NCI-H526 treated with DMSO at 0.1 percent for 48 hours (cell line): Measurements from ENCODE around the gene ATP5F1D.

Source experiments
- DNase-seq: peaks from one replicate; lab custom pipeline; 2025; lab: John Stamatoyannopoulos, UW

ATP5F1D gene

DNA sequence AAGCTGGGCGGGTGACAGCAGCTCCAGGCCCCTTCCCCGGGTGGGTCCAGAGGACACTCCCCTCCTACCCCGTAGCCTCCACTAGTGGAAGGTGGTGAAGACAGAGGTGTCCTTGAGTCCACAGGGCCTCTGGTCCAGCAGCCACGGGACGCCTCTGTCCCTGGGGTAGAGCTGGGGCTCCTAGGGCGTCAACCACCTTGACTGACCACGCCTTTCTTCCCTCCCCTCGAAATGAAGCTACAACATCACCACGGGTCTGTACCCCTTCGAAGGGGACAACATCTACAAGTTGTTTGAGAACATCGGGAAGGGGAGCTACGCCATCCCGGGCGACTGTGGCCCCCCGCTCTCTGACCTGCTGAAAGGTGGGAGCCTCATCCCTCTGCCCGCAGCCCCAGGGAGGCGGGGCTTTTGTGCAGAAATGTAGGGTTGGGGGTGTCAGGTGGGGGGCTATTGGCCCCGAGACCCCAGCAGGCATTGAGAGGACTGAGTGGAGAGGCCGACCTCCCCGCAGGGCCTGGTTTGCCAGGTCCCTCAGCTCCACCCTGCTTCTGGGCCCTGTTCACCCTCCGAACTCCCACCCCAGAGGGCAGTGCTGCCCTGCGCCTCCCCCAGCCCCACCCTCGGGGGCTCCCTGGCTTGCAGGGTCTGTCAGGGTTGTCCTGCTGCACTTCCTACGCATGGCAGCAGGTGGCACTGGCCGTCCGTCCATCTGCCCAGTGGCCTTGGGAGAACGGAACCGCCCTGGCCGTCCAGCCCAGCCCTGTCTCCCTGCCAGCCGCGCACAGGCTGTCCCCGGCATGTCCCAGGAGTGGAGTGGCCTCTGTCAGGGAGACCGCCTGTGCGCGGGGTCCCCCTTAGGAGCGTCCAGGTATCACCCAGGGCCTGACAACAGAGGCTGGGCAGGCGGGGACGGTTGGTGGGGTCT, 20.3 kb upstream of the ATP5F1D start:
- no peak for DNase-seq

DNA sequence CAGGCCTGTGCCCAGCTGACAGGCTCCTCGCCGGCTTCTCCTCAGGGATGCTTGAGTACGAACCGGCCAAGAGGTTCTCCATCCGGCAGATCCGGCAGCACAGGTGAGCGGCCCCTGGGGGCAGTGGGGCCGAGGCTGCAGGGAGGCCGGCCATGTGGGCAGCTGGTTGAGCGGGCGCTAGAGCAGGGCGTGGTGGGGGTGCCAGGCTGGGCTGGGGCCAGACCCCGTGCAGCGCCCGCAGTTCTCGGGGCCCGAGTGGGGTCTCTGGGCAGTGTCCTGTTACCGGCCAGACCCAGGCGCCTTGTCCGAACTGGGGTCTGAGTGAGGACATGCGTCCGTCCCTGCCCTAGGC, 19.7 kb upstream of the ATP5F1D start:
- DNase-seq = no peak

DNA sequence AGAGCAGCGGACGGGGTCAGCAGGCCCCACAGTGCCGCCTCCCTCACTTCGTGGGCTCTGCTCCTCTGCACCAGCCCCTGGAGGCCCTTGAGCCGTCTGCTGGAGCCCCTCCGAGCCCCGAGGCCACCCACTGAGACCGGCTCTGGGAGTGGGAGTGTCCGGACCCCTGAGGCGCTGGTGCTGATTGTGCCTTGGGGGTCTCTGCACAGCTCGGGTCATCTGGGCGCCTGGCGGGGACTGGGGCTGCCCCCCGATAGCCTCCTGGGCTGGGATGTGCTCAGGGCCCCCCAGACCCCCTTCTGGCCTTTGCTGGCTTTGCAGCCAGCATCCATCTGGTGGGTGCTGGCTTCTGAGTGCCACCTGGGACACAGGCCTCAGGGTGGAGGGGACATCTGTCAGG, 19.2 kb upstream of the ATP5F1D start:
- no peak for DNase-seq

DNA sequence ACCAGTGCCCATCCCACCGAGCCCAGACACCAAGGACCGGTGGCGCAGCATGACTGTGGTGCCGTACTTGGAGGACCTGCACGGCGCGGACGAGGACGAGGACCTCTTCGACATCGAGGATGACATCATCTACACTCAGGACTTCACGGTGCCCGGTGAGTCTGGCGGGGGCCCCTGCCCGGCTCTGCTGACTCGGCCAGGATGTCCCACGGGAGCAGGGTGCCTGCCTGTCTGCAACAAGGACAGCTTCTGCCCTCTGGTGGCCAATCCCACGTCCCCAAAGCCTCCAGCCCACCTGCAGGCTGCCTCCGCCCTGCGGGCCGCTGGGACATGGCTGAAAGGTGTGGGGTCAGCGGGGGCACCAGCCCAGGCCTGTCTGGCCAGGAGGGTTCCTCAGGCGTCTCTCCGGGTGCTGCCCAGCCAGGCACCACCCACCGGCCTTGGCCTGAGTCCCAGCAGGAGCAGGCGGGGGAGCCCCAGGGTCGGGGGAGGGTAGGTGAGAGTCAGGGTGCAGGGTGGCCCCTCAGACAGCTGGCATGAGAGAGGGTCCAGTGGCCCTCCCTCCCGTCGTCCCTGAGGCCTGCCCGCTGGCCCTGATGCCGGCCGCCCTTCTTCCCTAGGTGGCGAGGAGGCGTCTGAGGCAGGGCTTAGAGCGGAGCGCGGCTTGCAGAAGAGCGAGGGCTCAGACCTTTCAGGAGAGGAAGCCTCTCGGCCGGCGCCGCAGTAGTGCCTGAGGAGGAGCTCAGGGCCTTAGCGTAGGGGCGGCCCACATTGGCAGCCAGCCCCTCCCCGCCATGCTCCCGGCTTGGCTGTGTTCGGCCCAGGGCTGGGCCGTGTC, 18.3 kb upstream of the ATP5F1D start:
- DNase-seq = no peak

DNA sequence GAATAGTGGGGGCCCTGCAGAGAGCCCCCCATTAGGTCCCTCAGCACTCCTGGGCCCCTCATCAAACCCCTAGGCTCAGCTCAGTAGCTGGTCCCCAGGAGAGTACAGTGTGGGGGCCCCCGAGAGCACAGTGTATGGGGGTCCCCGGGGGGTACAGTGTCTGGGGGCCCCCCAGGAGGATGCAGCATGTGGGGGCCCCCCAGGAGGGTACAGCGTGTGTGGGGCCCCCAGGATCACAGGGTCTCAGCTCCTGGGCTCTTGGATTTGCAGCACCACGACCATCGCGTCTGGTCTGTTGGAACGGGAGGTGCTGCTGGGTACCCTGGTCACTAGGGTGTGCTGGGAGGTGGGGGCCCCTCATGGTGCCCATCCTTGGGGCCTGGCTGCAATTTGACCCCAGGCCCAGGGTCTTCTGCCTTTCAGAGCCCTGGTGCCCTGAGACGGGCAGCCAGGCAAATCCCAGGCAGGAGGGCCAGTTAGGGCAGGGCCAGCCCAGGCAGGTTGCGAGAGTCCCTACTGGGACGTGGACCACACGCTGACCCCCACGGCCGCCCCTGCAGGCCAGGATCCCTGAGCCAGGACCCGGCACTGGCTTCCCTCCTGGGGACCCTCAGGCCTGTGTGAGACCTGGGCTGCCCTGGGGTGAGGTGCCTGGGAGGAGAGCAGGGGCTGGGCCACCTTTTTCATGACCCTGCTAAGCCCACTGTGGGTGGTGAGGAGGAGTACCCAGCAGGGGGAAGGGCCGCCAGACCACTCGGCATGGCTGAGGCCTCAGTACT, 17.3 kb upstream of the ATP5F1D start:
- no peak for DNase-seq

DNA sequence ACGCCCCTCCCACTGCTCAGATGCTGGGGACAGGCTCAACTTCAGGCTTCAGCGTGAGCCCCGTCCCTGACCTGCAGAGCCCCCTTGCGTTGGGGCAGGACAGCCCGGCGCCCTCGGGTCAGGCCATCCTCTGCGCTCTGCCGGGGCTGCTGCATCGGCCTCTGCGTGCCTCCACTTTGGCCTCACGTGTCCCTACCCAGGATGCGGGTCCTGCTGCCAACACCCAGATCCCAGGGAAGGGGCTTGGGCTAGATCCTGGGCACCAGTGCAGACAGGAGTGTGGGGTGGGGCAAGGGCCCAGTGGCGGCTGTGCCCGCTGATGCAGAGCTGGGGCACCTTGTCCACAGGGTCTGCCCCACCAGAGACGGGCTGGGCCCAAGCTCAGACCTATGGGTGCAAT, 16.7 kb upstream of the ATP5F1D start:
- DNase-seq = no peak

DNA sequence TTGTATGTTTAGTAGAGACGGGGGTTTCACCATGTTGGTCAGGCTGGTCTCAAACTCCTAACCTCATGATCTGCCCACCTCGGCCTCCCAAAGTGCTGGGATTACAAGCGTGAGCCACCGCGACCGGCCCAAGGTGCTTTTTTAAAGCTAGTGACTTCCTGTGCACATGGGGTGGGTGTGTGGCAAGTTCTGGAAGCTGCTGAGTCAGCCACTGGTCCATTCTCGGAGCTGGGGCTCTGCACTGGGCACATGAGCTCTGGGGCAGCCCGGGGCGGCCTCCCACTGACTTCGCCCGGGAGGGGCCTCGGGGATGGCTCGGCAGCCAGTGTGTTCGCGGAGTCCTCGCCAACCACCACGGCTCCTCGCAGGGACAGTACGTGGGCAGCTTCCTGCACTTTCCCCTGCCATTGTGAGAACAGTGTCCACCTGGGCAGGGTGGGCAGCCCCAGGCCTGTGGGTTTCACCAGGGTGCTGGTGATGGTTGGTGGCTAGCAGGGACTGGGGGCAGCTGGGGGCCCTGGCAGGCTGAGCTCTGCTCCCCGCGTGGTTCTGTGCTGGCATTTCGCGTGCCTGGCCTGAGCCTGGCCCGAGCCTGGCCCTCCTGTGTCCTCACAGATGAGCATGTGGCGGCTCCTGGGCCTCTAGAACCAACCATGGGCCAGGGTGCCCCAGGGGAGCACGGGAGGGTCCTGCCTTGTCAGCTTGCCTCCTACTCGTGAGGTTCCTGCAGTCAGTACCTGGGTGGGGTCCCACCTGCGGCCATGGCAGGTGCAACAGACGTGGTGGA, 15.9 kb upstream of the ATP5F1D start:
- no peak for DNase-seq

DNA sequence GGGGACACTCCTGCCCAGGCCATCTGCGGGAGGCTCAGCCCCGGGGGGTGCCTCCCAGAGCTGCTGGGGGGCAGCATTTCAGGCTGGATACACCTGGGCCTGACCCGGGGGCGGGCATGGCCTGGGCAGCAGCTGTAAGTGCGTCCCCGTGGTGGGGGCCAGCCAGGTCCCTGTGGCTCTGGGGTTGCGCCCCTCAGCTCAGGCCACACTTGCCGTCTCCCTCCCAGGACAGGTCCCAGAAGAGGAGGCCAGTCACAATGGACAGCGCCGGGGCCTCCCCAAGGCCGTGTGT, 15.4 kb upstream of the ATP5F1D start:
- no peak for DNase-seq

DNA sequence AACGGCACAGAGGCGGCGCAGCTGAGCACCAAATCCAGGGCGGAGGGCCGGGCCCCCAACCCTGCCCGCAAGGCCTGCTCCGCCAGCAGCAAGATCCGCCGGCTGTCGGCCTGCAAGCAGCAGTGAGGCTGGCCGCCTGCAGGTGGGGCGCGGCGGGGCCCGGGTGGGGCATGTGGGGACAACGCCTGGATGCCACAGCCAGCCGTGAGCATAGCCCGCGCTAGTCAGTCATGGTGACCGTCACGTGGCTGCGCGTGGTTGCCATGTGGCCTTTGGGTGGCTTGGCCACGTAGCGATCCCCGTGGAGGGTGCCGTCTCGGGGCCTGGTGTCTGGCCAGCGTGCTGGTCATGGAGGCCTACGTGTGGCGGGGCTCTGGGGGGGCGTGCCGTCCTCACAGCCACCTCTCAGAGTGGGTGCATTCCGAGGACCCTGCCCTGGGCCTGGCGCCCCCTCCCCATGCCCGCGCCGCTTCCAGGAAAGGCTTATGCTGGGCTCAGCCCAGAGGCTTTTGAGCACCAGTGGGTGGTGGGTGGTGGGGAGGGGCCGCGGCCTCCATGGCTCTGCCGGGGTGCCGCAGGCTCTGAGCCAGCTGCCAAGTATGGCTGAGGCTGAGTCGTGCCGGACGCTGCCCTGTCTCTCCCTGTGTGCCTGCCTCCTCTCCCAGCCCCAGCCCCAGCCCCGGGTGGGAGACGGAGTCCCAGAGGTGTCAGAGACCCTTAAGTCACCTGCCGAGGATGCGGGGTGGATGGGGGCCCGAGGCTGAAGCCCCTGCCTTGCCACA, 14.8 kb upstream of the ATP5F1D start:
- no peak for DNase-seq

DNA sequence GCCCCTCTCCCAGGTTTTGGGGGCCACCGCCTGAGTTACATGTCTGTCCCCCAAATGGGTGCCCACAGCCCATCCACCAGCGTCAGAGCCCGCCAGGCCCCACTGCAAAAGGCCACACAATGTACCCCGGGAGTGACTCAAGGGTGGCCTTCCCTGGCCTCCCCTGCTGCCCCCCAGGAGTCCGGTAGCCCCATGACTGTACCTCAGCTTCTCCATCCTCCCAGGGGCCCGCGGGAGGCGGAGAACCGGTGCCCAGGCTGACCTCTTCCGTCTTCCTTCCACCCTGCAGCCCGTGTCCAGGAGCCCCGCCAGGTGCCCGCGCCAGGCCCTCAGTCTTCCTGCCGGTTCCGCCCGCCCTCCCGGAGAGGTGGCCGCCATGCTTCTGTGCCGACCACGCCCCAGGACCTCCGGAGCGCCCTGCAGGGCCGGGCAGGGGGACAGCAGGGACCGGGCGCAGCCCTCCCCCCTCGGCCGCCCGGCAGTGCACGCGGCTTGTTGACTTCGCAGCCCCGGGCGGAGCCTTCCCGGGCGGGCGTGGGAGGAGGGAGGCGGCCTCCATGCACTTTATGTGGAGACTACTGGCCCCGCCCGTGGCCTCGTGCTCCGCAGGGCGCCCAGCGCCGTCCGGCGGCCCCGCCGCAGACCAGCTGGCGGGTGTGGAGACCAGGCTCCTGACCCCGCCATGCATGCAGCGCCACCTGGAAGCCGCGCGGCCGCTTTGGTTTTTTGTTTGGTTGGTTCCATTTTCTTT, 14.1 kb upstream of the ATP5F1D start:
- no peak for DNase-seq

DNA sequence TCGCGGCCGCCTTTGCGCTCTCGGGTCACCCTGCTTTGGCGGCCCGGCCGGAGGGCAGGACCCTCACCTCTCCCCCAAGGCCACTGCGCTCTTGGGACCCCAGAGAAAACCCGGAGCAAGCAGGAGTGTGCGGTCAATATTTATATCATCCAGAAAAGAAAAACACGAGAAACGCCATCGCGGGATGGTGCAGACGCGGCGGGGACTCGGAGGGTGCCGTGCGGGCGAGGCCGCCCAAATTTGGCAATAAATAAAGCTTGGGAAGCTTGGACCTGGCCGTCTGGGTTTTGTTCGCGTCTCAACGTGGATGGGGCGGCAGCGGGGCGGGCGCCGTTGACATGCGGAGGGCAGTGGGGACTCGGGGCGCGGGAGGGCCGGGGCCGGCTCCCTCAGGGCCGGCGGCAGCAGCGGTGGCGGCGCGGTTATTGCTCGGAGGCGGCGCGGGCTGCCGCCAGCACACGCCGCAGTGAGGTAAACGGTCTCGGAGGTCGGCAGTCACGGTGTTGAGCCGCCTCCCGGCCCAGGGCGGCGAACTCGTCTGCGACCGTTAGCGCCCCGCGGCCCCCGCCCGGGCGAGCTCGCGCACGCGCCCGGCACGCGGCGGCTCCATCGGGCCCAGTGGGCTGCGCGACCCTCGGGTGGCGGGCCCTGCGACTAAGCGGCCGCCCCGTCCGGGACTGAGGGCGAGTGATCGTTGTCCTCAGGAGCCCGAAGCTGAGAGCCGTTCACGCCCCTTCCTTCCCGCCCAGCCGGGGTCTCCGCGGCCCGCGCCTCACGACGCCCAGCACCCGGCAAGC, 13.2 kb upstream of the ATP5F1D start:
- no peak for DNase-seq

DNA sequence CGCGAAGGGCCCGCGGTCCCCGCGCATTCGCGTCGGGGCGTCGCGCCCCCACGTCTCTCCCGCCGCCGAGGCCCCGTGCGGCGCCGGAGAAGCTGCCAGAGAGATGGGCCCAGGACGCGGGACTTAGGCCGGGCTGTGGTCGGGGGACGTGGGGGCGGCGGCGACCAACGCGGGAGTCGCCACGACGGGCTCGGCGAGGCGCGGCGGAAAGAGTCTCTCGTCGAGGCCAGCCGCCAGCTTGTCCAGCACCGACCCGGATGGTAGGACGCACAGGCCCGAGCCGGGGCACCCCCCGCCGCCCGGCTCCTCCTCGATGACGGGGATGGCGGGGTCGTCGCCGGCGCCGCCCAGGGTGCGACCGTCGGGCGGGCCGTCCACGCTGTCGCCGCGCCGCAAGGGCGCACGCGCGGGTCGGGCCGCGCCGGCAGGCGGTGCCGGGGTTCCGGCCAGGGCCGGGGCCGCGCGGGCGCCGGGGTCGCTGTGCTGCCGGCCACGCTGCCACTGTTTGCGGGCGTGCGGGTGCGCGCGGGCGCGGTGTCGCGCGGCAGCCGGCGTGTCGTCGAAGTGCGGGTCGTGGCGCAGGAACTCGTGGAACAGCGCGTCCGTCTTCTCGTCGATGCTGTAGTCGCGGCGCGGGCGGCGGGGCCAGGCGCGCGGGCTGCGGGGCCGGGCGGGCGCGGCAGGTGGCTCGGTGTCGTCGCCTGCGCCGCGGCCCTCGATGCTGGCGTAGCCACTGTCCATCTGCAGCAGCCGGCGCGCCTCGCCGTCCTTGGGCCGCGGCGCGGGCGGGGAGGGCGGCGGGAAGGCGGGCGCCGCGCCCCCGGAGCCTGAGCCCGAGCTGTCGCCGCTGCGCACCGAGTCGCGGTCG, 12.3 kb upstream of the ATP5F1D start:
- DNase-seq = no peak

DNA sequence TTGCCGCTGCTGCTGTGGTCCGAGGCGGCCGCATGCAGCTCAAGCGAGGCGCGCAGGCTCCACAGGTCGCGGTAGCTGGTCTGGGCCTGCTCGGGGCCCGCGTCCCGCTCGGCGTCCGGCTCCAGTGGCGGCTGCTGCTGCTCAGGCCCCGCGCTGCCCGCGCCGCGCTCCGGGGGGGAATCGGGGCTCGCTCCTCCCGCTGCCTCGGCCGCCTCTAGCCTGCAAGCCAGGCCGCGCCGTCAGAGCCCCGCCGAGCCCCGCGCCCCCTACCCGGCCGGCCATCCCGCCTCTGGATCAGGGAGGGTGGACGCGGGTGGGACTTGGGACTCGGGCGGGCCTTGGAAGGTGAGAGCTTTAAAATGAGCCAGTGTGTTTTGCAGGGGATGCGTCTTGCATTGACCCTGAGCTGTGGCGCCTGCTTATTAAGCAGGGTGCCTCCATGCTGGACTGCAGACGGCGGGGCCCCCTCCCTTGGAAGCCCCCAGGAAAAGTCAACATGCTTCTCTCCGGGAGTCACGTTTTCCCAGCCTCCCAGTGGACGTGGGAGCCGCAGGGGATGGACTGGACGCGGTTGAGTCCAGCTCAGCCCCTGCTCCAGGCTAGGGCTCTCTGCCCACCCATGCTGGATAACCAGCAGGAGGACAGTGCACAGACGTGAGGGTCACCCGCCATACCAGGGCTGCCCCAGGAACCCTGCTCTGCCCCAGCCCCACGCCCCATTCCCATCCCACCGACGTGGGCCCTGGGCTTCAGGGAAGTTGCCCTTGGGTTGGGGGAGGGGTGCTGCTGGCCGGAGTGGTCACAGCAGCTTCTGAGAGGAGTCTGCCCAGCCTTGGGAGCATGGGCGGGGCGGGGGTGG, 11.4 kb upstream of the ATP5F1D start:
- DNase-seq = no peak

DNA sequence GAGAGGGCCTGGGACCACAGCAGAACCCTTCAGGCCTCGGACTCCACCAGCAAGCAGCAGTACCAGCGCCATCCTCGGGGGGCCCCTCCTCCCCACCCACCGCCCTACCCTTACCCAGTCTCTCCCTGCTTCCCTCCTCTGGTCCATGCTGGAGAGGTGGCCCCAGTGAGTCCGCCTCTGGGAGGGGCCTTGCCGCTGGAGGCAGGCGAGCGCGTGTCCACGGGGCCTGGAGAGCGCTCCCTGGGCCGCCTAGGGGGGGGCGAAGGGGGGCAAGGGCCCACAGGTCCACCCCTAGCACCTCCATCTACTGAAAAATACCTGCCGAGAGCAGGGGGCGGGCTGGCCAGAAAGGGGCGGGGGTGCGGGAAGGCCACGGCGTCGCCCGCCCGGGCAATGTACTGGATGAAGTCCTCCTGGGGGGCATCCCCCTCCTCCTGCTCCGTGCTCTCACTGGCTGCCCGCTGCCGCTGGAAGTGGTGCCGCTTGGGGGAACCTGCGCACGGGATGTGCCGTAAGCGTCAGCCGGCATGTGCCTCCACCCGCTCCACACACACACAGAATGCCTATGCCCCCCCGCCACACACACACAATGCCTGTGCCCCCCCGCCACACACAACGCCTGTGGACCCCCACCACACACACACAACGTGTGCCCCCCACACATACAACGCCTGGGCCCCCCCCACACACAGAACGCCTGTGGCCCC, 10.6 kb upstream of the ATP5F1D start:
- no peak for DNase-seq

DNA sequence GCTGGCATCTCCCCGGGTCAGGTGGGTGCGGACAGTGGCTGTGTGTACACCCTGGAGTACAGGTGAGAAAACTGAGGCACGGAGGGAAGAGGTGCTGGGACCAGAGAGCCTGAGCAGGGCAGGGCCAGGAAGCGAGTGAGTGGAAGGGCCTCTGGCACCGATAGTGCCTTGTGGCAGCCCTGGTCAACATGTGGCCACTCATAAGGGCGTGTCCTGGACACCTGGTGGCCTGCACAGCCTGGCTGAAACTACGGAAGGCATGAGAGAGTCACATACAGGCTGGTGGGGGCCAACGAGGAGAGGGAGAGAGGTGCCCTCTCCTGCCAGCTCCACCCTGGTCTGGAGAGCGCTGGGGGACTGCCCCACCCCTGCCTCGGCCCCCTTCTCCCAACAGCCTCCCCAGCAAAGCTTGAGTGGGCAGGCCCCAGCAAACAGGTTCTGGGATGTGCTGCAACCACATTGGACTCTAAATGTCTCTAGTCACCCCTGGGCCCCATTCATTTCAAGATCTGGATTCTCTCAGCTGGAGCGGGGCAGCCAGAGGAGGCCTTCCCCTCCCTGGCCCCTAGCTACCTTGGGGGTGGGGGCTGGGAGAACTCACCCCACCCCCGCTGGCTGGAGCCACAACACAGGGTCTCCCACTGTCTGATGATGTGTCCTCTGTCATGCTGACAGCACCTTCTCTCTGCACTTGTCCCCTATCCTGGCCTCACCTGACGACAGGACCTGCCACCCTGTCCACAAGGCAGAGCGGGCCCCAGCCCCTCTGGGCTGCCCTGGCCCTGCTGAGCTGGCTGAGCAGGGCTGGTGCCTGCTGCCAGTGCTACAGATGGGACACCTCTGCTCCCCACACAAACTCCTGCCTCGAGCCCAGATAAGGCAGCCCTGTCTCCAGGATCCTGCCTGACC, 9.6 kb upstream of the ATP5F1D start:
- no peak for DNase-seq

DNA sequence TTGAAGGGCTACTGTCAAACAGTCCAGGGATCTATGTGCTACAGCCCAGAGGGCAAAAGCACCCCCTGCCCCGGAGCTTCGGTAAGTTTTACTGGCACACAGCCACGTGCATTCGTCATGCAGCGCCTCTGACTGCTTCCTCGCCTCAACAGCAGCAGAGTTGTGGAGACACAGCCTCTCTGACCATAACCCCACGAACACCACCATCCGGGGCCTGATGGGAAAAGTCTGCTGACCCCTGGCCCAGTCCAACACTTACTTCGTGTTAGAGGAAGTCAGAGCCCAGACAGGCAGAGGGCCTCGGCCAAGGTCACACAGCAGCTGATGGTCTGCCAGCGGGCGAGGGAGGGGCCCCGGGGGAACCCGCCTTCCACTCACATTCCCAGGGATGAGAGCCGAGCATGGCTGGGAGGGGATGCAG, 8.9 kb upstream of the ATP5F1D start:
- no peak for DNase-seq
